Midbrain (tissue), 1 donor: ENCODE results near the gene ADGRB3.
"Not testable (repeated sequence)": the region's sequence is repeated elsewhere in the genome, so short reads cannot be mapped to it uniquely, and the experiment has no call there.

Experiments
- DNase-seq: peaks from one replicate; lab custom pipeline; 2025; lab: John Stamatoyannopoulos, UW

ADGRB3 gene

GRCh38 chr6:68947721-68948120 is 312.6 kb downstream of the ADGRB3 start:
- no peak for DNase-seq

GRCh38 chr6:68951270-68951669 is 316.2 kb downstream of the ADGRB3 start:
- DNase-seq, result no peak

- DNase-seq, result no peak
These were observed 323.2 kb downstream of the ADGRB3 start for GRCh38 chr6:68958327-68958726.

- DNase-seq, result peak; percentile 84
These were observed 332.6 kb downstream of the ADGRB3 start for GRCh38 chr6:68967549-68968300.

GRCh38 chr6:68968301-68968649 is 333.2 kb downstream of the ADGRB3 start:
- DNase-seq, result no peak

- DNase-seq, result no peak
These were observed 338.0 kb downstream of the ADGRB3 start for GRCh38 chr6:68973066-68973465.

- DNase-seq, result peak; percentile 87
These were observed 340.0 kb downstream of the ADGRB3 start for GRCh38 chr6:68975064-68975463.

GRCh38 chr6:68975816-68976215 is 340.7 kb downstream of the ADGRB3 start:
- no peak for DNase-seq

GRCh38 chr6:68976260-68976659 is 341.2 kb downstream of the ADGRB3 start:
- no peak for DNase-seq

GRCh38 chr6:68978411-68978810 is 343.3 kb downstream of the ADGRB3 start:
- DNase-seq, result no peak

GRCh38 chr6:68981668-68982067 is 346.6 kb downstream of the ADGRB3 start:
- DNase-seq, result not testable (repeated sequence)

- no peak for DNase-seq
These were observed 353.6 kb downstream of the ADGRB3 start for GRCh38 chr6:68988698-68989097.

GRCh38 chr6:68990317-68990716 is 355.2 kb downstream of the ADGRB3 start:
- no peak for DNase-seq

GRCh38 chr6:68993911-68994310 is 358.8 kb downstream of the ADGRB3 start:
- DNase-seq, result no peak

- DNase-seq, result no peak
These were observed 359.4 kb downstream of the ADGRB3 start for GRCh38 chr6:68994521-68994920.

- no peak for DNase-seq
These were observed 370.1 kb downstream of the ADGRB3 start for GRCh38 chr6:69005199-69005598.

GRCh38 chr6:69007781-69008180 is 372.7 kb downstream of the ADGRB3 start:
- DNase-seq, result no peak

- no peak for DNase-seq
These were observed 377.1 kb downstream of the ADGRB3 start for GRCh38 chr6:69012211-69012610.

GRCh38 chr6:69012876-69013275 is 377.8 kb downstream of the ADGRB3 start:
- no peak for DNase-seq

- no peak for DNase-seq
These were observed 383.8 kb downstream of the ADGRB3 start for GRCh38 chr6:69018906-69019305.

- no peak for DNase-seq
These were observed 384.8 kb downstream of the ADGRB3 start for GRCh38 chr6:69019832-69020231.

GRCh38 chr6:69022993-69023392 is 387.9 kb downstream of the ADGRB3 start:
- DNase-seq, result no peak

- no peak for DNase-seq
These were observed 391.2 kb downstream of the ADGRB3 start for GRCh38 chr6:69026243-69026642.

- DNase-seq, result no peak
These were observed 391.6 kb downstream of the ADGRB3 start for GRCh38 chr6:69026715-69027114.
